Measurements from ENCODE around the gene BCL2L13.

GRCh38 chr22:17774926-17775685, 136.5 kb downstream of the BCL2L13 start:
- TF ChIP-seq, protein P1, sequence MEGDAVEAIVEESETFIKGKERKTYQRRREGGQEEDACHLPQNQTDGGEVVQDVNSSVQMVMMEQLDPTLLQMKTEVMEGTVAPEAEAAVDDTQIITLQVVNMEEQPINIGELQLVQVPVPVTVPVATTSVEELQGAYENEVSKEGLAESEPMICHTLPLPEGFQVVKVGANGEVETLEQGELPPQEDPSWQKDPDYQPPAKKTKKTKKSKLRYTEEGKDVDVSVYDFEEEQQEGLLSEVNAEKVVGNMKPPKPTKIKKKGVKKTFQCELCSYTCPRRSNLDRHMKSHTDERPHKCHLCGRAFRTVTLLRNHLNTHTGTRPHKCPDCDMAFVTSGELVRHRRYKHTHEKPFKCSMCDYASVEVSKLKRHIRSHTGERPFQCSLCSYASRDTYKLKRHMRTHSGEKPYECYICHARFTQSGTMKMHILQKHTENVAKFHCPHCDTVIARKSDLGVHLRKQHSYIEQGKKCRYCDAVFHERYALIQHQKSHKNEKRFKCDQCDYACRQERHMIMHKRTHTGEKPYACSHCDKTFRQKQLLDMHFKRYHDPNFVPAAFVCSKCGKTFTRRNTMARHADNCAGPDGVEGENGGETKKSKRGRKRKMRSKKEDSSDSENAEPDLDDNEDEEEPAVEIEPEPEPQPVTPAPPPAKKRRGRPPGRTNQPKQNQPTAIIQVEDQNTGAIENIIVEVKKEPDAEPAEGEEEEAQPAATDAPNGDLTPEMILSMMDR (IDR thresholded peaks at IDR 0.05; ENCODE audit: insufficient read depth, low read length) = no peak
- TF ChIP-seq POLR2AphosphoS5 (IDR thresholded peaks at IDR 0.05; ENCODE audit: low read depth) (no peak), GABPA (IDR thresholded peaks at IDR 0.05; ENCODE audit: low read depth) (no peak), SPI1 (IDR thresholded peaks at IDR 0.05; ENCODE audit: borderline replicate concordance, low read depth) (no peak)
